ENCODE measurements around the gene STMN3.

DNA sequence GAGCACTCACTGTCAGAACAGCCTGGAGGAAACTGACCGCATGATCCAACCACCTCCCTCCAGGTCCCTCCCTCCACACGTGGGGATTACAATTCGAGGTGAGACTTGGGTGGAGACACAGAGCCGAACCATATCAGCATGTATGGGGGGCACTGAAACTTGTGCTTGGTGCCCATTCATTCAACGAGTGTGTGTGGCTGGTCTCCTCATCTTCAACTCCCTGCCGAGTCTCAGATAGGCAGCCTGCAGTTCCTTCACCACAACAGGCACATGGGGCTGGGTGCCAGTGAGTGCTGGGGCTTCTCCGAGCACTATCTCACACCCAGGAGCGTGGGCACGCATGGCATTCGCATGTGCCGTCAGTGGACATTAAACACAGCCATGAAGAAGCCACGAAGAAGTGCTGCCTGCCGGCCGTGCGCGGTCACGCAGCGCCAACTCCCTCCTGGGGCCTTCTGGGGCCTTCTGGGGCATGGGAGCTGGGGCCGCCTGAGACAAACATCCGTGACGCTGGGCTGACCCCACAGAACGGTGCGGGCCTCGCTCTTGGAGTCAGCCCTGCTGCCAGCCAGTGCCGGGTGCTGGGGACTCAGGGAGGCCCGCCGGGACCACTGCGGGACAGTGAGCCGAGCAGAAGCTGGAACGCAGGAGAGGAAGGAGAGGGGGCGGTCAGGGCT, 4.2 kb upstream of the STMN3 start:
- TF ChIP-seq YY1 (IDR thresholded peaks at IDR 0.05; ENCODE audit: insufficient read depth, insufficient read length): no peak
- no peak for TF ChIP-seq ZNF274 (IDR thresholded peaks at IDR 0.05; ENCODE audit: low read depth, low read length)

Data from NT2/D1 (cell line).